ENCODE data around the gene GSDME. TPM values are rescaled to one million over a fixed set of nuclear protein-coding genes. Genes with fewer than 3 reads are reported as not detected.

Gene GSDME
- total and polyA plus RNA-seq, 10 of the 15 experiments (the other 5 are each of a cell fraction or from before 2014, with no cell fraction given), result 23.7 to 245 (median 128) TPM

- H3K9ac ChIP-seq (ENCODE audit: control insufficient read depth, insufficient read depth, low read length), result no peak overlapping the region
- CTCF ChIA-PET, result no interaction called here
- FAIRE-seq (no peak), ATAC-seq (no peak), DNase-seq (ENCODE audit: low read depth, low spot score) (no peak)
- peaks cover 54% of the 10 kb centered on the region for H3K4me1 ChIP-seq (ENCODE audit: control insufficient read depth, insufficient read depth, low read length)
- SMC1A ChIA-PET (ENCODE audit: uncharacterized antibody, unreplicated experiment), result interaction anchor here (1.3 kb wide), 1 partner anchor 149 kb away, joined by 4 read pairs; no protein-coding TSS in a partner anchor
- no peaks in the 10 kb centered on the region for H3K36me3 ChIP-seq (ENCODE audit: control insufficient read depth in 2 of 2, insufficient read depth in 2 of 2, low read length in 1 of 2)
- no peak for TF ChIP-seq CHD1 (IDR thresholded peaks at IDR 0.05; ENCODE audit: low read depth, low read length)
- TF ChIP-seq MYC (IDR thresholded peaks at IDR 0.05; ENCODE audit: insufficient read depth, insufficient read length, insufficient replicate concordance, low read length, severe bottlenecking), result no peak
- TF ChIP-seq BCL11A (IDR thresholded peaks at IDR 0.05; ENCODE audit: low read depth, low read length), result no peak
- TF ChIP-seq SPI1 (IDR thresholded peaks at IDR 0.05; ENCODE audit: borderline replicate concordance, insufficient read depth, low read depth, low read length), result no peak
- no peak for TF ChIP-seq SRF (IDR thresholded peaks at IDR 0.05; ENCODE audit: low read depth in 2 of 2, low read length in 2 of 2)
- TF ChIP-seq ZNF622 (IDR thresholded peaks at IDR 0.05), result no peak
- TF ChIP-seq CEBPB (IDR thresholded peaks at IDR 0.05; ENCODE audit: borderline replicate concordance in 1 of 2, low read depth in 2 of 2, low read length in 2 of 2), result no peak
- TF ChIP-seq CREB1 (IDR thresholded peaks at IDR 0.05; ENCODE audit: low read depth), result no peak
- no peak for TF ChIP-seq STAT3 (IDR thresholded peaks at IDR 0.05; ENCODE audit: low read depth, low read length)
- TF ChIP-seq PAX5 (IDR thresholded peaks at IDR 0.05; ENCODE audit: borderline replicate concordance, low read depth, low read length), result no peak
- no peak for TF ChIP-seq CBX3 (IDR thresholded peaks at IDR 0.05; ENCODE audit: borderline replicate concordance, low read depth)
- H3K27ac ChIP-seq (ENCODE audit: control insufficient read depth, insufficient read depth), result no peak overlapping the region
- intact Hi-C loops (cut with micrococcal nuclease; ENCODE audit: unreplicated experiment), result no loop called here
- peaks cover 3% of the 10 kb centered on the region; the same call in 1 of the 2 replicates for H3K79me2 ChIP-seq (ENCODE audit: control insufficient read depth, insufficient read depth, low read length)
- H2AFZ ChIP-seq (ENCODE audit: control insufficient read depth, low read depth, low read length), result no peak overlapping the region
- POLR2A ChIA-PET, result interaction anchor here (0.6 kb wide), 1 partner anchor 1539 kb away, joined by 7 read pairs; no protein-coding TSS in a partner anchor
- H3K27me3 ChIP-seq (replicated peaks in 1 of 2; ENCODE audit: control insufficient read depth in 2 of 2, insufficient read depth in 2 of 2, low read length in 1 of 2), result no peaks in the 10 kb centered on the region
- BruUV-seq (replicated peaks), result no TSS peak
- no peak overlapping the region for H3K4me2 ChIP-seq (ENCODE audit: control insufficient read depth, insufficient read depth)
- H3K4me3 ChIP-seq, result no peak overlapping the region
- H3K9me3 ChIP-seq (replicated peaks; ENCODE audit: control insufficient read depth, insufficient read depth, low read length), result no peaks in the 10 kb centered on the region
- in situ Hi-C loops (cut with MboI), result no loop called here
- 91% methylated on average over 14 of the region's 14 CpGs for WGBS (ENCODE audit: insufficient coverage, insufficient replicate concordance, low lambda C conversion rate, missing lambda C conversion rate)
- RAD21 ChIA-PET (ENCODE audit: unreplicated experiment), result no interaction called here
- no peaks in the 10 kb centered on the region for H4K20me1 ChIP-seq (ENCODE audit: control insufficient read depth, insufficient read depth)
These were observed 31.6 kb downstream of the GSDME start for GRCh38 chr7:24725554-24726241.
